Esophagus squamous epithelium (tissue), 5 donors: ENCODE data around the gene GMPR2. TPM values are rescaled to one million over a fixed set of nuclear protein-coding genes. Genes with fewer than 3 reads are reported as not detected.
A peak's percentile ranks its signal among the peaks of the same experiment; 100 is the strongest.

Source experiments
- DNase-seq: peaks from one replicate; lab custom pipeline; 2025; lab: John Stamatoyannopoulos, UW
- H3K27ac ChIP-seq, 4 donors: fragments of 200-600 bp; sonication (generic); one replicate each; pipeline ENCODE4 v1.5.1; 2016 to 2019; ENCODE audit warnings: mild to moderate bottlenecking in 1 of 4
- H3K27me3 ChIP-seq, 4 donors: fragments of 200-600 bp; sonication (generic); 1 replicate in 3 of 4; 2 replicates in 1 of 4; pipeline versions ENCODE4 v1.5.1 to v1.6.0; 2017 to 2021; ENCODE audit warnings: antibody characterized with exemption in 1 of 4
- H3K36me3 ChIP-seq, 3 donors: fragments of 200-600 bp; sonication (generic); one replicate each; pipeline ENCODE4 v1.5.1; 2016 to 2019
- H3K4me1 ChIP-seq, 3 donors: fragments of 200-600 bp; sonication (generic); one replicate each; pipeline ENCODE4 v1.5.1; 2017 to 2019
- H3K4me3 ChIP-seq, 4 donors: fragments of 200-600 bp; sonication (generic); 1 replicate in 3 of 4; 2 replicates in 1 of 4; pipeline ENCODE4 v1.5.1; 2016 to 2019; ENCODE audit warnings: mild to moderate bottlenecking in 2 of 4, moderate library complexity in 1 of 4
- H3K9me3 ChIP-seq, 3 donors: fragments of 200-600 bp; sonication (generic); one replicate each; pipeline ENCODE4 v1.5.1; 2016 to 2019
- POLR2A ChIP-seq, 4 donors: fragments of 450-650 bp; IDR thresholded peaks; one replicate each; pipeline ENCODE4 v1.6.1; 2017; ENCODE audit warnings: antibody characterized with exemption in 4 of 4, mild to moderate bottlenecking in 4 of 4, moderate library complexity in 3 of 4
- WGBS, 2 donors: methylation state at CpG; one replicate each; pipeline ENCODE4 v1.1.5; 2018; 5-methylcytosine and 5-hydroxymethylcytosine counted together
- intact Hi-C: fragments of 100-400 bp; cut with DNase I; formaldehyde crosslinking; loops from one replicate; pipeline ENCODE4 v1.15.0; 2022
- total RNA-seq, 4 donors: library from RNA; depleted of rRNA; stranded (reverse); fragments of >200 nt; gene quantifications; one replicate each; pipeline ENCODE4 v1.1.0, GENCODE V29; 2016
- TF ChIP-seq, protein P1 (sequence below), 6 experiments: fragments of 450-650 bp in 4 of 6; fragments of 200-600 bp in 2 of 6; sonication (generic) in 2 of 6; IDR thresholded peaks; one replicate each; pipeline ENCODE4 v1.5.1; 2016 to 2019; ENCODE audit warnings: antibody characterized with exemption in 6 of 6, mild to moderate bottlenecking in 4 of 6, moderate library complexity in 4 of 6
- donor health status: DM: yes; HTN: yes; CAD: no.

The GMPR2 gene
- total RNA-seq, 4 donors from 2014 or later = 18.5 to 47.7 (median 33.1) TPM

DNA sequence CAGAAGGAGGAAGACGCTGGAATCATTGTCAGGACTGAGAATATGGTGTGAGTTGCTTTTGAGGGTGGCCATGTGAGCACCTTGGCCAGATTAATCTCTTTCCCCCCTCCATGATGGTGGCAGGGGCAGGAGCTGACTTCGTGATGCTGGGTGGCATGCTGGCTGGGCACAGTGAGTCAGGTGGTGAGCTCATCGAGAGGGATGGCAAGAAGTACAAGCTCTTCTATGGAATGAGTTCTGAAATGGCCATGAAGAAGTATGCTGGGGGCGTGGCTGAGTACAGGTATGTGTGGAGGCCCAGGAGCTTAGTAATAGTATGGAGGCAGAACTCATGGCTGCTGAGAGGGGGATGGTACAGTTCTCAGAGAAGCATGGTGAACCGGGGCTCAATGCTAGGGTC is 5.4 kb downstream of the GMPR2 start:
- DNase-seq = no peak
- no peaks in the 10 kb centered on the region for H3K9me3 ChIP-seq
- H3K4me3 ChIP-seq = no peak overlapping the region
- peaks cover 21 to 73% (median 39%) of the 10 kb centered on the region in 3 donors for H3K4me1 ChIP-seq
- 70 to 75% methylated on average over 4 of the region's 5 CpGs for WGBS, 2 donors
- peak overlapping the region in 2 of 4 donors; percentile 23 to 98 for H3K27ac ChIP-seq
- TF ChIP-seq POLR2A (IDR thresholded peaks at IDR 0.05) = no peak
- TF ChIP-seq, protein P1, sequence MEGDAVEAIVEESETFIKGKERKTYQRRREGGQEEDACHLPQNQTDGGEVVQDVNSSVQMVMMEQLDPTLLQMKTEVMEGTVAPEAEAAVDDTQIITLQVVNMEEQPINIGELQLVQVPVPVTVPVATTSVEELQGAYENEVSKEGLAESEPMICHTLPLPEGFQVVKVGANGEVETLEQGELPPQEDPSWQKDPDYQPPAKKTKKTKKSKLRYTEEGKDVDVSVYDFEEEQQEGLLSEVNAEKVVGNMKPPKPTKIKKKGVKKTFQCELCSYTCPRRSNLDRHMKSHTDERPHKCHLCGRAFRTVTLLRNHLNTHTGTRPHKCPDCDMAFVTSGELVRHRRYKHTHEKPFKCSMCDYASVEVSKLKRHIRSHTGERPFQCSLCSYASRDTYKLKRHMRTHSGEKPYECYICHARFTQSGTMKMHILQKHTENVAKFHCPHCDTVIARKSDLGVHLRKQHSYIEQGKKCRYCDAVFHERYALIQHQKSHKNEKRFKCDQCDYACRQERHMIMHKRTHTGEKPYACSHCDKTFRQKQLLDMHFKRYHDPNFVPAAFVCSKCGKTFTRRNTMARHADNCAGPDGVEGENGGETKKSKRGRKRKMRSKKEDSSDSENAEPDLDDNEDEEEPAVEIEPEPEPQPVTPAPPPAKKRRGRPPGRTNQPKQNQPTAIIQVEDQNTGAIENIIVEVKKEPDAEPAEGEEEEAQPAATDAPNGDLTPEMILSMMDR (IDR thresholded peaks at IDR 0.05) = no peak
- intact Hi-C loops = no loop called here
- no peaks in the 10 kb centered on the region for H3K27me3 ChIP-seq
- peaks cover 10 to 69% (median 26%) of the 10 kb centered on the region in 3 donors for H3K36me3 ChIP-seq

DNA sequence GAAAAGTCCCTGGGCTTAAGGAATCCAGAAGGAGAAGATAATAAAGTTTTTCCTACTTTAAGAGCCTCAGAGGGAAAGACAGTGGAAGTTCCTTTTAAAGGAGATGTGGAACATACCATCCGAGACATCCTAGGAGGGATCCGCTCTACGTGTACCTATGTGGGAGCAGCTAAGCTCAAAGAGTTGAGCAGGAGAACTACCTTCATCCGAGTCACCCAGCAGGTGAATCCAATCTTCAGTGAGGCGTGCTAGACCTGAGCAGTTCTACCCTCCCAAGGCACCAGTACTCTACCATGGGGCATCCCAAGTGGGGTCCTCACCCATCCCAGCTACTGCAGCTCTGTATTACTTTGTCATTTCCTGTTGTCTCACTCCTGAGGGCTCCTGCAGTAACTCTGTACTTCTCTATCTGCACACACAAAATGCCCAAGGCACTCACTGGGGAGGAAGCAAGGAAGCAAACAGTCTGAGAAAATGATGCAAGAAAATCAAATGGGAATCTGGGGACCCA is 5.9 kb downstream of the GMPR2 start:
- WGBS, 2 donors = 89 to 91% methylated on average over 5 of the region's 5 CpGs
- Histone ChIP-seq H3K4me1 (peaks cover 16 to 73% (median 38%) of the 10 kb centered on the region in 3 donors), H3K27me3 (no peaks in the 10 kb centered on the region), H3K4me3 (no peak overlapping the region), H3K9me3 (no peaks in the 10 kb centered on the region), H3K36me3 (peaks cover 10 to 69% (median 26%) of the 10 kb centered on the region in 3 donors), H3K27ac (peak overlapping the region in 2 of 4 donors; percentile 23 to 98)
- TF ChIP-seq, protein P1 (IDR thresholded peaks at IDR 0.05) = no peak
- no peak for TF ChIP-seq POLR2A (IDR thresholded peaks at IDR 0.05)
- intact Hi-C loops = no loop called here
- no peak for DNase-seq

DNA sequence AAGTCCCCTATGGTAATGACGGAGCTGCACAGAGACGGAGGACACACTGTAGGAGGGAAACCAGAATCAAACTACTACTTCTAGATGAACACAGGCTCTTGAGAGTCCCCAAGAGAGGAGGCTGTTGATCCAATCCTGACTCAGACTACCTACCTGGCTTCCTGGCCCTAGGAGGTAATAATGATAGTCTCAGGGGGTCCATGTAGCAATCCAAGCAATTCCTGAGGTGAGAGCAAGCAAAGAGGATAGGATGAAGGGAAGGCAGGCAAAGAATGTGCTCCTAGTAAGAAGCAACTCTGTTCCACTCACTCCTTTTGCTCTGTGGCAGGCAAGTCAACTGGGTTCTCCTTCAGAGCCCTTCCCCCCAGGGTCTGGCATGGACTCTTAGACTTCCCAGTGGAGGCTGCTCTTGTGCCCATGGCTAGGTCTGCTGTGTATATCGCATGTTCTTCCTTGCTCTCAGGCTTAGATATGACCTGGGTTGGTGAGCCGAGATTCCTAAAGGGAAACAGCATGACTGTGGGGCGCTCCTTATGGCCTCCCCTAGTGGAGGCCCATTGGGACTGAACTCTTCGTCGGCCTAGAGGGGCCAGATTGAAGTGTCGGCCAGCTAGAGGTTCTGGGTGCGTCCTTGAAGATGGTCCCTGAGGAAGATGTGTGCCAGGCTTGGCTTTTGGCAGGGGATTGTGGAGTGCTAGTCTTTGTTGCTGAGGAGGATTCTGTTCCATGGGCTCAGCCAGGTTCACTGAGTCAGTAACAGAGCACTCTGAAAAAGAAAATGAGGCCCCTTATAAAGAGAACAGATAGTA is 7.6 kb downstream of the GMPR2 start:
- no peaks in the 10 kb centered on the region for H3K27me3 ChIP-seq
- intact Hi-C loops = no loop called here
- peak overlapping the region in 2 of 4 donors; percentile 69 to 76 for H3K4me3 ChIP-seq
- peak overlapping the region; percentile 47 to 99 (median 98) for H3K27ac ChIP-seq
- DNase-seq = no peak
- peaks cover 14 to 60% (median 28%) of the 10 kb centered on the region in 3 donors for H3K4me1 ChIP-seq
- TF ChIP-seq POLR2A (IDR thresholded peaks at IDR 0.05) = no peak
- TF ChIP-seq, protein P1 (IDR thresholded peaks at IDR 0.05) = no peak
- no peaks in the 10 kb centered on the region for H3K9me3 ChIP-seq
- H3K36me3 ChIP-seq = peaks cover 10 to 61% (median 26%) of the 10 kb centered on the region in 3 donors
- WGBS, 2 donors = 80 to 100% methylated on average over 3 to 5 of the region's 9 CpGs

DNA sequence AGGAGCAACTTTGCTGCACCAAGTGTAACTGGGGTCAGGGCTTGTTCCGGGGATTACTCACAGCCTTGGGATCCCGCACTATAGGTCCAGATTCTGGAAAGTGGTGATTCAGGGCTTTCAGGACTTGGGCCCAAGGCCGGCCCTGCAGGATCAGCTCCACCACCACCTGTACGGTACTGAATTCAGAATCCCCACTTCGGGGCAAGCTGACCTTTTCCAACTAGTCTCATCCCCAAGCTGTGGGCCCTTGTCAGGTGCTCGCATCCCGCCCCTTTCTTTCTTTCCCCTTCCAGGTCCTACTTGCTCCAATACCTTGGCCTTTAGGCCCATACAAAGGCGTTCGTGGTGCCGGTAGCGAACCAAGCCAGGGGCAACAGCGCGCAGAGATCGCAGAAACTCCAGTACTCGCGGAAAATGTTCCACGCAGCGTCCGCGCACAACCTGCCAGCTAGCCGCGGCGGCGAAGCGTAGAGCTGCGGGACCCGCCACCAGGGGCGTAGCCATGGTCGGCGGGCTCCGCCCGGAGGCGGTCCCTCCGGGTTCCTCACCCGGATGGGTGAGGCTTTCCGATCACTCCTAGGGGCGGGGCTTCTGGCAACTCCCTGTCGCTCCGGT is 9.2 kb downstream of the GMPR2 start:
- no peaks in the 10 kb centered on the region for H3K9me3 ChIP-seq
- H3K27ac ChIP-seq = peak overlapping the region; percentile 97 to 99 (median 98)
- peaks cover 14 to 56% (median 28%) of the 10 kb centered on the region in 3 donors for H3K4me1 ChIP-seq
- no peaks in the 10 kb centered on the region for H3K27me3 ChIP-seq
- 0 to 1% methylated on average over 5 to 7 of the region's 39 CpGs for WGBS, 2 donors
- peaks cover 10 to 45% (median 22%) of the 10 kb centered on the region in 3 donors for H3K36me3 ChIP-seq
- peak overlapping the region; percentile 58 to 76 (median 66) for H3K4me3 ChIP-seq
- intact Hi-C loops = loop anchor here (2.0 kb wide), 1 partner anchor 57 kb away; the partner anchor contains the start of genes DHRS1 and NOP9
- no peak for TF ChIP-seq POLR2A (IDR thresholded peaks at IDR 0.05)
- TF ChIP-seq, protein P1 (IDR thresholded peaks at IDR 0.05) = peak; percentile 49 to 91 (median 79)
- peak; percentile 88 for DNase-seq
